Caco-2 (cell line): ENCODE measurements around the gene TMEM132A. TPM values are rescaled to one million over a fixed set of nuclear protein-coding genes. Genes with fewer than 3 reads are reported as not detected.

Experiments
- BruUV-seq: library from RNA; stranded (reverse); fragments of 400-500 nt; replicated peaks from 2 replicates; lab custom pipeline; 2021; lab: Mats Ljungman, UMichigan
- CTCF ChIA-PET: fragments of 300-600 bp; sonication (Branson Sonifier 250); formaldehyde crosslinking; loops from one replicate; lab custom pipeline; 2022; ENCODE audit warnings: antibody characterized with exemption; lab: Charles Lee
- POLR2A ChIA-PET: fragments of 300-600 bp; sonication (Branson Sonifier 250); formaldehyde crosslinking; loops from one replicate; lab custom pipeline; 2022; ENCODE audit warnings: antibody characterized with exemption; lab: Charles Lee
- DNase-seq, 2 experiments: peaks; one replicate each; pipeline versions ENCODE4 v3.0.0 to v3.0.0-alpha.2; 2020 to 2022
- H3K27me3 ChIP-seq: replicated peaks from 2 replicates; pipeline ENCODE4 v1.6.0; 2011; ENCODE audit warnings: low read length; ENCODE audit not compliant: control insufficient read depth, insufficient read depth
- H3K36me3 ChIP-seq: 2 replicates; pipeline ENCODE4 v1.5.1; 2011; ENCODE audit warnings: low read length; ENCODE audit not compliant: control insufficient read depth, insufficient read depth
- H3K4me1 ChIP-seq: fragments of 250-450 bp; sonication (Bioruptor Pico); 2 replicates; pipeline ENCODE4 v1.5.1; 2020; ENCODE audit warnings: mild to moderate bottlenecking
- H3K4me3 ChIP-seq: 2 replicates; pipeline ENCODE4 v1.5.1; 2011; ENCODE audit warnings: low read depth, mild to moderate bottlenecking, control low read depth, low read length
- H3K9me3 ChIP-seq: fragments of 250-450 bp; sonication (Bioruptor Pico); 2 replicates; pipeline ENCODE4 v1.5.1; 2020; ENCODE audit warnings: mild to moderate bottlenecking, moderate library complexity
- H3K27ac Mint-ChIP-seq: one replicate; pipeline ENCODE4 v1.8.0; 2022; ENCODE audit warnings: mixed read lengths; ENCODE audit not compliant: unreplicated experiment
- H3K27me3 Mint-ChIP-seq: one replicate; pipeline ENCODE4 v1.8.0; 2022; ENCODE audit warnings: mixed read lengths; ENCODE audit not compliant: insufficient read depth, unreplicated experiment
- H3K36me3 Mint-ChIP-seq: one replicate; pipeline ENCODE4 v1.8.0; 2022; ENCODE audit warnings: mild to moderate bottlenecking, mixed read lengths; ENCODE audit not compliant: insufficient read depth, unreplicated experiment
- H3K4me1 Mint-ChIP-seq: one replicate; pipeline ENCODE4 v1.8.0; 2022; ENCODE audit warnings: low read depth, mixed read lengths; ENCODE audit not compliant: unreplicated experiment
- H3K4me3 Mint-ChIP-seq: one replicate; pipeline ENCODE4 v1.8.0; 2022; ENCODE audit warnings: mild to moderate bottlenecking, moderate library complexity, mixed read lengths; ENCODE audit not compliant: unreplicated experiment
- H3K9me3 Mint-ChIP-seq: one replicate; pipeline ENCODE4 v1.8.0; 2022; ENCODE audit warnings: mixed read lengths; ENCODE audit not compliant: unreplicated experiment
- intact Hi-C: fragments of 100-400 bp; cut with micrococcal nuclease; formaldehyde crosslinking; loops from one replicate; pipeline ENCODE4 v1.10.0; 2022; ENCODE audit not compliant: unreplicated experiment
- total RNA-seq: library from RNA; stranded (reverse); gene quantifications from 2 replicates; pipeline ENCODE4 v1.2.3, GENCODE V29; 2022
- TF ChIP-seq, protein P1 (sequence below), 2 experiments: fragments of 200-600 bp in 1 of 2; IDR thresholded peaks; 1 replicate in 1 of 2; 2 replicates in 1 of 2; pipeline versions ENCODE4 v1.5.1 to v1.8.0; 2011 to 2022; ENCODE audit warnings: antibody characterized with exemption in 1 of 2, control low read depth in 1 of 2, inconsistent platforms in 1 of 2, low read depth in 1 of 2, low read length in 1 of 2, mild to moderate bottlenecking in 1 of 2, moderate library complexity in 1 of 2; ENCODE audit not compliant: insufficient read depth in 1 of 2, severe bottlenecking in 1 of 2, unreplicated experiment in 1 of 2

Gene TMEM132A
- total RNA-seq, 1 experiment from 2014 or later = 97.3 TPM

DNA sequence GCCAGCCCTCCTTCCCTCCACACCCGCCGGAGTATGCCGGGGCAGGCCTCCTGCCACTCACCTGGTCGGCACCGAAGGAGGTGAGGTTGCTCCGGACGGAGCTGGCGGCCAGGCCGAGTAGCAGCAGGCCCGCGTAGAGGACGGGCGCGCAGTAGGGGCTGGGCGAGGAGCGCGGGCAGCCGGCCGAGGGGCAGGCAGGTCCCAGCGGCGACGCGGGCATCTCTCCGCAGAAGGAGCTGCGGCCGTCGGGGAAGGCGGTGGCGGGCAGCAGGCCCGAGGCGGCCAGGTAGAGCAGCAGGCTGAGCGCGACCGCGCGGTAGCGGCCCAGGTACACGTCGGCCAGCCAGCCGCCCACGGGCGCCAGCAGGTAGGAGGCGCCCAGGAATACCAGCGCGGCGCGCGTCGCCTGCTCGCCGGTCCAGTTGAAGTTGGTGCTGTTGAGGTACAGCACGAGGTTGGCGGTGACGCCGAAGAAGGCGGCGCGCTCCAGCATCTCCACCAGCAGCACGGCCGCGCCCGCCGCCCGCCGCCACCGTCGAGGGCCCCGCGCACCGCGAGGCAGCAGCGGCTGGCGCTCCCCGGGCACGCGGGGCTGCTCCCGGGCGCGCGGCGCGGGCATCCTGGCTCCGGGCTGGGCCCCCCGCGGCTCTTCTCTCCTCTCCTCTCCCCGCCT is 26.8 kb downstream of the TMEM132A start:
- H3K4me1 Mint-ChIP-seq = peaks cover 13% of the 10 kb centered on the region
- TF ChIP-seq, protein P1, sequence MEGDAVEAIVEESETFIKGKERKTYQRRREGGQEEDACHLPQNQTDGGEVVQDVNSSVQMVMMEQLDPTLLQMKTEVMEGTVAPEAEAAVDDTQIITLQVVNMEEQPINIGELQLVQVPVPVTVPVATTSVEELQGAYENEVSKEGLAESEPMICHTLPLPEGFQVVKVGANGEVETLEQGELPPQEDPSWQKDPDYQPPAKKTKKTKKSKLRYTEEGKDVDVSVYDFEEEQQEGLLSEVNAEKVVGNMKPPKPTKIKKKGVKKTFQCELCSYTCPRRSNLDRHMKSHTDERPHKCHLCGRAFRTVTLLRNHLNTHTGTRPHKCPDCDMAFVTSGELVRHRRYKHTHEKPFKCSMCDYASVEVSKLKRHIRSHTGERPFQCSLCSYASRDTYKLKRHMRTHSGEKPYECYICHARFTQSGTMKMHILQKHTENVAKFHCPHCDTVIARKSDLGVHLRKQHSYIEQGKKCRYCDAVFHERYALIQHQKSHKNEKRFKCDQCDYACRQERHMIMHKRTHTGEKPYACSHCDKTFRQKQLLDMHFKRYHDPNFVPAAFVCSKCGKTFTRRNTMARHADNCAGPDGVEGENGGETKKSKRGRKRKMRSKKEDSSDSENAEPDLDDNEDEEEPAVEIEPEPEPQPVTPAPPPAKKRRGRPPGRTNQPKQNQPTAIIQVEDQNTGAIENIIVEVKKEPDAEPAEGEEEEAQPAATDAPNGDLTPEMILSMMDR (IDR thresholded peaks at IDR 0.05; ENCODE audit: insufficient read depth in 1 of 2, low read depth in 1 of 2, low read length in 1 of 2, severe bottlenecking in 1 of 2, unreplicated experiment in 1 of 2) = no peak
- intact Hi-C loops = no loop called here
- H3K36me3 ChIP-seq = no peaks in the 10 kb centered on the region
- H3K27ac Mint-ChIP-seq = no peak overlapping the region
- H3K4me3 ChIP-seq = no peak overlapping the region
- ChIA-PET CTCF (no interaction called here), POLR2A (no interaction called here)
- no peaks in the 10 kb centered on the region for H3K36me3 Mint-ChIP-seq
- H3K4me1 ChIP-seq = peaks cover 6% of the 10 kb centered on the region; the same call in 1 of the 2 replicates
- no peaks in the 10 kb centered on the region for H3K27me3 ChIP-seq
- no peaks in the 10 kb centered on the region for H3K9me3 Mint-ChIP-seq
- H3K4me3 Mint-ChIP-seq = no peak overlapping the region
- no peak for DNase-seq
- no peaks in the 10 kb centered on the region for H3K9me3 ChIP-seq
- H3K27me3 Mint-ChIP-seq = no peaks in the 10 kb centered on the region
- no TSS peak for BruUV-seq

DNA sequence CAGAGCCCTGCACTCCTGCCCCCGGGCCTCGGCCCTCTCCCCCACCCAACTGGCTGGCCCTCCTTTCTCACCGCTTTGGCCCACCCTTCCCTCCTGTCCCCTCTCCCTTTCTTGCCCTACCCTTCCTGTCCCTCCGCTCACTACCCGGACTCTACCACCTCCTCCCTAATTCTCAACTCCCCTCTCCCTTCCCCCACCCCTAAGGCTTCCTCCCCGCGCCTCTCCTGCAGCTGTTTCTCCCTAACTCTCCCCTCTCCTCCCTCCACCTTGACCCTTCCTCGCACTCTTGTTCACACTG is 27.3 kb downstream of the TMEM132A start:
- peaks cover 6% of the 10 kb centered on the region; the same call in 1 of the 2 replicates for H3K4me1 ChIP-seq
- CTCF ChIA-PET = no interaction called here
- TF ChIP-seq, protein P1 (IDR thresholded peaks at IDR 0.05; ENCODE audit: insufficient read depth in 1 of 2, low read depth in 1 of 2, low read length in 1 of 2, severe bottlenecking in 1 of 2, unreplicated experiment in 1 of 2) = no peak
- Mint-ChIP-seq H3K4me1 (peaks cover 13% of the 10 kb centered on the region), H3K27me3 (no peaks in the 10 kb centered on the region), H3K4me3 (no peak overlapping the region), H3K9me3 (no peaks in the 10 kb centered on the region), H3K36me3 (no peaks in the 10 kb centered on the region), H3K27ac (no peak overlapping the region)
- H3K27me3 ChIP-seq = no peaks in the 10 kb centered on the region
- no peaks in the 10 kb centered on the region for H3K36me3 ChIP-seq
- POLR2A ChIA-PET = no interaction called here
- no peak for DNase-seq
- H3K4me3 ChIP-seq = no peak overlapping the region
- intact Hi-C loops = no loop called here
- no peaks in the 10 kb centered on the region for H3K9me3 ChIP-seq
- no TSS peak for BruUV-seq

DNA sequence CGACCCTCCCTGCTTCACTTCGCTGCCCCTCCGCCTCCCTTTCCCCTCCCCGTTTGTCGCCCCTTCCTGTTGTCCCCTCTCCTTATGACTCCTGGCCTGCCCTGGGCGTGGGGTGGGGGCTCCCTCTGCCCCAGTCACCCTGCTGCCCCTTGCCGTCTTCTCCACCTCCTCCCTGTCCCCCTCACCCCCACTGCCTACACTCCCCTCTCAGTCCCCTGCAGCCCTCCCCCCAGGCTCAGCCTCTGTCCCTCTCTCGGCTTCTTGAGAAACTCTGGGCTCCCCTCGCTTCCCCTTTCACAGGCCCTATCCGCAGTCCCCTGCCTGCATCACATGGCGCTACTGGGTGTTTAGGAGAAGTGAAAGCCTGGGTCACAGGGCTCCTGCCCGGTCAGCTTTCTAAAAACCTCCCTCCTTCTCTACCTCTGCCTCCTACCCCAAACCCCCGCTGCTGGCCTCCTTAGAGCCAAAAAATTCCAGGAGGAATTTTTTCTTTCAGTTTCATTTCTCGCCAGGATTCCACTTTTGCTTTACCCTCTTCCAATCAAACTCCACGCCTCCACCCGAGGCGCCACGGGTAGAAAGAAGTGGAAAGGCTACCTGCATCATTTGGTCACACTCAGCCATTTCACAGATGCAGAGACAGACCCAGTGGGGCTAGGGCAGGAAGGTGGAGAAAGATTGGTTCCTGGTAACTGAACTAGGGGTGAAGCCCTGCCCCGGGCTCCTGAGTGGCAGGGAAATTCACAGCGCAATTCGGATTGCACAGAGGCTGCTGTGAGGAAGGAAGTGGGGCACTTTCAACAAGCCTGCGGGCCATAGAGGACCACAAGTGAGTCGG is 27.9 kb downstream of the TMEM132A start, which contains the start of gene SLC15A3:
Gene SLC15A3, minus strand, starts transcription at position 273 of the 838 bp plus-strand sequence. CDS start 625 bp downstream, outside the sequence.
- TF ChIP-seq, protein P1 (IDR thresholded peaks at IDR 0.05; ENCODE audit: insufficient read depth in 1 of 2, low read depth in 1 of 2, low read length in 1 of 2, severe bottlenecking in 1 of 2, unreplicated experiment in 1 of 2) = no peak
- no peaks in the 10 kb centered on the region for H3K9me3 ChIP-seq
- Mint-ChIP-seq H3K36me3 (no peaks in the 10 kb centered on the region), H3K9me3 (no peaks in the 10 kb centered on the region), H3K27me3 (no peaks in the 10 kb centered on the region), H3K4me1 (peaks cover 13% of the 10 kb centered on the region), H3K4me3 (no peak within 1 kb of the TSS), H3K27ac (no peak within 1 kb of the TSS)
- DNase-seq = no peak
- POLR2A ChIA-PET = no interaction called here
- peaks cover 6% of the 10 kb centered on the region; the same call in 1 of the 2 replicates for H3K4me1 ChIP-seq
- no peaks in the 10 kb centered on the region for H3K36me3 ChIP-seq
- intact Hi-C loops = no loop called here
- BruUV-seq = no TSS peak
- no peaks in the 10 kb centered on the region for H3K27me3 ChIP-seq
- no peak within 1 kb of the TSS for H3K4me3 ChIP-seq
- CTCF ChIA-PET = no interaction called here
